HG03108 (cell line): Measurements from ENCODE around the gene HES6.

Experiments
- ATAC-seq: cut with Tn5 transposase; IDR thresholded peaks from one replicate; pipeline ENCODE4 v1.9.1; 2021; ENCODE audit warnings: moderate library complexity; ENCODE audit not compliant: unreplicated experiment

HES6 gene, protein sequence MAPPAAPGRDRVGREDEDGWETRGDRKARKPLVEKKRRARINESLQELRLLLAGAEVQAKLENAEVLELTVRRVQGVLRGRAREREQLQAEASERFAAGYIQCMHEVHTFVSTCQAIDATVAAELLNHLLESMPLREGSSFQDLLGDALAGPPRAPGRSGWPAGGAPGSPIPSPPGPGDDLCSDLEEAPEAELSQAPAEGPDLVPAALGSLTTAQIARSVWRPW

GRCh38 chr2:238239863-238240756 lies at the start of gene HES6:
Gene HES6 (minus strand): TSS chr2:238240038. CDS start chr2:238239905, 133 bp downstream.
- peak; percentile 85 for ATAC-seq

DNA sequence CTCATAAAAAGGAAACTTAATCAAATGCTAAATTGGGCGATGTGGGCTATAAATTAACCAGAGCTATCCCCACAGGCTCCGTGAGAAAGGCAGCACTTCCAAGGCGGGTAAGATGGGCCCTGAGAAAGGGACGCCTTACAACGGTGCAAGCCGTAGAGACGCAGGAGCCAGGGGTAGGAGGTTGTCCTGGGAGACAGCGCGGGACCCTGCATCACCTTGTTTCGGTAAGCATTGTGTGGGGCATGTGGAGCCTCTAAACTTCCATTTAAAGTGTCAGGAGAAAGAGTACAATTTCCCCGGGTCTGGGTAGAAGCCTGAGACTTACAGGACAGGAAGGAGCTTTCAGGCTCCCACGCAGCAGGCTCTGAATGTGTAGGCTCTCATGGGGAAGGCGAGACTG lies 49.7 kb upstream of the HES6 start:
- ATAC-seq = no peak

GRCh38 chr2:238288650-238289573 lies 49.1 kb upstream of the HES6 start:
- peak; percentile 89 for ATAC-seq

DNA sequence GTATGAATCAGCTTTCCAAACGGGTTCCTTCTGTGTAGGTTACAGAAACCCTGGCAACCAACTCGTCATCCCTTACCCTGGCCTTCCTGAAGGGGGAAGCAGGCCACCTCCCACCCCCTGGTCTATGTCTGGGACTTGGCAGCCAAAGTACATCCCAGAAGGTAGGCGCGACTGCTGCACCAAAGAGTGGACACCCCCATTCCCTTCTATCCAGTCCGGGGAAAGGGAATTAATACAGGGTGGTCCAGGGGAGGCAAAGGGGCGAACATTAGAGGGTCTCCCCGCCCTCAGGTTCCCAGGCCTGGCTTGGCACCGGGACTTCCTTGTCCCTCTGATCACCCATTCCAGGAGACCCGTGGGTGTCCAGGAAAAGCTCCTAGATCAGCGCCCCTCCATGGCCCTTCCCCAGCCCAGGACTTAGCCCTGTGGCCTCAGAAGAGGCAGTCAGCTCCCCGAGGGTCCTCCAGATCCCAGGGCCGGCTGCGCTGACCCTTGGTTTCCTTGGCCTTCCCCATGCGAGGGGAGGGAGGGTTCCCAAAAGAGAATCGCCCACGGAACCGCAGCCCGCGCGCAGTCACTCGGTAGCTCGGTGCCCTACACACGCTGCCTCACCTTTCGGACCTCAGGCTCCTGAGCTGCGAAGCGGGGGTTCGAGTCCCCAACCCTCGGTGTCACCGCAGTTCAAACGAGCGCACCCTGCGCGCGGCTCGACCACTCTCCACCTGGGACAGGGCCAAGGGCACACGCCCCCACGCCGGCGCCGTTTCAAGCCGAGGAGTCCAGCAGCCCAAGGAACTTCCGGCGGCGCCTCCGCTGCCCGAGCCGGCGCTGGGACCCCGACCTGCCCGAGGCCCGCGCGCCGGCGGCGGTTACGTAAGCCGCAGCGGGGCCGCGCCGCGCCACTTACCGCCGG lies 48.2 kb upstream of the HES6 start, which contains the start of gene PER2:
Gene PER2, minus strand, starts transcription at position 874 of the 913 bp plus-strand sequence. CDS start 10,674 bp downstream, outside the sequence.
- ATAC-seq = peak; percentile 21

- no peak for ATAC-seq
These were observed 47.3 kb upstream of the HES6 start for GRCh38 chr2:238286987-238287736.

DNA sequence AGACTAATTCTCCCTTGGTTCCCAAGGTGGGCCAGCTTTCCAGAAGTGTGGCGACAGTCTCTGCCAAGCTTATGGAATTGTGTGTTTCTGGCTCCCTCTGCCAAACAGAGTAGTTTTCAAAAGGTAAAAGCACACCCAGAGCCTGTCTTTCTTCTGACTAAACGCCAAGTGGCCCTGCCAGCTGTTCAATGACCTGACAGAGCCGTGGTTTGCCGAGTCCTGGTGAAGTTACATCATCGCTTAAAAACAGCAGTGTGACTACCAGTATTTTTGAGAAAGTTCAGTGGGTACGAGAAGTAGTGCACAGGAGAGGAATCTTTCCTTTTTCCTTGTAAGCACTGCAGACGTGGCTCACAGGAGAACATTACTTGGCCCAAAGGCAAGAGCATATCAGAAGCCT lies 46.7 kb upstream of the HES6 start:
- ATAC-seq = no peak

GRCh38 chr2:238286095-238286494 lies 46.3 kb upstream of the HES6 start:
- no peak for ATAC-seq

DNA sequence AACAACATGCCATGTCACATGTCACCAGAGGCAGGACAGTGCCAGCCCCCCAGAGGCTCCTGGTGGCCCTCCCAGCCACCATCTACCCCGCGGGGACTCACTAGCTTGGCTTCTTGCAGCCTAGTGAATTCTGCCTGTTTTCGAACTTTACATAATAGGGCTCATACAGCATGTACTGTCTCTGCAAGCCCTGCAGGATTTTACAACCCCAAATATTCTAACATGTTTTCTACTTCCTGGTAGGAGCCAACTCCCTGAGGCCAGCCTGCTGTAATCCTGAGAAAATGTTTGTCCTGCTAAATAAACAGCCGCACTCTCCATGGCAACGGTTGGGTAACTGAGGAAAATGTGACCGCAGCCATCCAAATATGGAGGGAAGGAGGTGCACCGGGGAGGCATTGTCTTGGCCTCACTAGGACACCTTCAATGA lies 45.8 kb upstream of the HES6 start:
- ATAC-seq = no peak

- no peak for ATAC-seq
These were observed 45.1 kb upstream of the HES6 start for GRCh38 chr2:238284802-238285515.

DNA sequence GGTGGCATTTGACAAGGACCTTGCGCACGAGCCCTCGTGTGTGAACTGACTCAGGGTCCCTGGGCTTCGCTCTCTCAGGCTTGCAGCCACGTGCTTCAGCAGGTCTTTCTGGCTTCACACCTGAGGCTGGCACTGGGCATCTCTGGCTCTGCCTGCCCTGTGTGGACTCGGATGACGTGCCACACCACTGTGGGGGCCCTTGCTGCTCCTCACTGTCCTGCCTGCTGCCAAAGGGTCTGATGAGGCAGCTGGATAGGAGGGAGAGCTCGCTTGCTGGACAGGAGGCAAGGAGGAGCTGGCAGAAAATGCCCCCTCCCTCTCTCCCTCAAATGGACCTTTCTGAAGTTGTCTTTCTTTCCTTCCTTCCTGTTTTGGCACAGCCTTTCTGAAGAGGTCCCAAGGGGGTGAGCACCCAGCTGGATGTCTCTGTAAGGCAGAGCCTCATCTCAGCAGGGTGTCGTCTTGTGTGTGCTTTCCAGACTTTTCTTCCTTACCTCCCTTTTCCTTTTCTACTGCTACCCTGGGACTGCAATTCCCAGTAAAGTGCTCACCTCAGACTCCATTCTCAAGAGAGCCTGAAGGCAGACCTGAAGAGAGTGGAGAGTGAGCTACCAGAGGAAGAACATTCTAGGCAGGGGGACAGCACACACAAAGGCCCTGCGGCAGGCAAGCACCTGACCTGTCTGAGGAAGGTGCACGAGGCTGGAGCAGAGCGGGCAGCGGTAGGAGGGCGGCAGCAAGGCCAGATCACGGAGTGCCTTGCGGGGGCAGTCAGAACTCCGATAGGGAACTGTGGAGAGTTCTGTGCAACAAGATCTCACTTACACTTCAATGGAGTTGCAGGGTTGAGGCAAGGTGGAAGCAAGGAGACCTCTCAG lies 43.3 kb upstream of the HES6 start:
- no peak for ATAC-seq

- ATAC-seq = no peak
These were observed 42.1 kb upstream of the HES6 start for GRCh38 chr2:238281826-238282480.

- ATAC-seq = no peak
These were observed 40.4 kb upstream of the HES6 start for GRCh38 chr2:238280083-238280825.

DNA sequence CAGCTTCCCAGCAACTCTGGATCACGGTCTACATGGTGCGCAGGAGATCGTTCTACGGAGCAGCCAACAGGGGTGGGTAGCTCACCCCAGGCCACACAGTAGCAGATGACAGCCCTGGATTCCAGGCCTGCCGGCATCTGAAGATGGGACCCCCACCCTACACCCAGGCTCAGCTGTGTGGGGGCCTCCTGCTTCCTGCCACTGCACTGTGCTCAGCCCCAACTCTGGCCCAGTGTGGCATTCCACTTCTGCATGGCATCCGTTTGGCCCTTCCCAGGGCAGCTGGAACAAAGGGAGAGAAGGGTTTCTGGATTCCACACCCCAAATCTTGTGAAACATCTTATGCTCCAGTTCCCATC lies 39.5 kb upstream of the HES6 start:
- no peak for ATAC-seq

DNA sequence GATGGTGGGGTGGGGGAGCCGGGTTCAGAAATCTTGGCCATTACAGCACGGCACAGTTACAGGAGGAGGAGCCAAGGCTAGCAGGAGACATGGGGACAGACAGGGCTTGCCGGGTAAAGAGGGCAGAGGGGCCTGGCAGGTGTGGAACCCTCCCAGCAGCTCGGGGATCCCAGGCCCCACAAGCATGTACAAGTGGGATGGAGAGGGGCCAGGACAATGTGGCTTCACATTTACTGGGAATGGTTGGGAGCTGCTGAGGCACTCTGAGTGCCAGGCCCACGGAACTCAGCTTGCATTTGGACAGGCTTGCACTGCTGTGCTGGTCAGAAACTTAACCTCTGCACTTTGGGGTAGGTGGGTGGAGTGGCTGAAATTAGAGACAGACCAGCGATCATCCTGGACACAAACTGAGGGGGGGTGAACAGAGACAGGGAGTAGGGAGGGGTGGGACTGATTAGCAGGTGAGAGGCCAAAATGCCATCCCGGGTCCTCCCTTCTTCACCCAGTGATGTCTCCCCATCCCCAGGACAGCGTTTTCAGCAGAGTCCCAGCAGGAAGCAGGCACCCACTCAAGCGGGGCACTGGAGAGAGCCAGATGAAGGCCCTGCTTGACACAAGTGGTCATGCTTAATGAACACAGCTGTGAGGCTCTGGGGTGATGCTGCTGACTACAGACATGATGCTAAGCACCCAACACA lies 38.9 kb upstream of the HES6 start:
- ATAC-seq = no peak

GRCh38 chr2:238277695-238278094 lies 37.9 kb upstream of the HES6 start:
- no peak for ATAC-seq
